Effector memory CD4-positive, alpha-beta T cell (primary cell): ENCODE results near the gene NPEPL1.
"Not testable (repeated sequence)": the region's sequence is repeated elsewhere in the genome, so short reads cannot be mapped to it uniquely, and the experiment has no call there.

Experiments
- DNase-seq, 3 donors: peaks; one replicate each; pipeline ENCODE4 v3.0.0-alpha.2; 2020
- H3K27ac ChIP-seq: 2 replicates; pipeline ENCODE4 v1.7.0; 2013; ENCODE audit warnings: mild to moderate bottlenecking, low read length, moderate library complexity; ENCODE audit not compliant: insufficient read depth, poor library complexity, severe bottlenecking
- H3K27me3 ChIP-seq: replicated peaks from 2 replicates; pipeline ENCODE4 v1.7.0; 2013; ENCODE audit warnings: mild to moderate bottlenecking, low read length; ENCODE audit not compliant: insufficient read depth, control insufficient read depth, poor library complexity, severe bottlenecking
- H3K36me3 ChIP-seq: 2 replicates; pipeline ENCODE4 v1.7.0; 2013; ENCODE audit warnings: mild to moderate bottlenecking, low read length, moderate library complexity; ENCODE audit not compliant: control insufficient read depth, insufficient read depth
- H3K4me1 ChIP-seq: 2 replicates; pipeline ENCODE4 v1.7.0; 2013; ENCODE audit warnings: low read length, mild to moderate bottlenecking; ENCODE audit not compliant: control insufficient read depth, insufficient read depth, poor library complexity, severe bottlenecking
- H3K4me3 ChIP-seq: 2 replicates; pipeline ENCODE4 v1.7.0; 2013; ENCODE audit warnings: low read length, low read depth, mild to moderate bottlenecking; ENCODE audit not compliant: insufficient read depth, poor library complexity, severe bottlenecking
- H3K9me3 ChIP-seq: 2 replicates; pipeline ENCODE4 v1.7.0; 2013; ENCODE audit warnings: mild to moderate bottlenecking, low read length, moderate library complexity; ENCODE audit not compliant: control insufficient read depth

NPEPL1 gene

DNA sequence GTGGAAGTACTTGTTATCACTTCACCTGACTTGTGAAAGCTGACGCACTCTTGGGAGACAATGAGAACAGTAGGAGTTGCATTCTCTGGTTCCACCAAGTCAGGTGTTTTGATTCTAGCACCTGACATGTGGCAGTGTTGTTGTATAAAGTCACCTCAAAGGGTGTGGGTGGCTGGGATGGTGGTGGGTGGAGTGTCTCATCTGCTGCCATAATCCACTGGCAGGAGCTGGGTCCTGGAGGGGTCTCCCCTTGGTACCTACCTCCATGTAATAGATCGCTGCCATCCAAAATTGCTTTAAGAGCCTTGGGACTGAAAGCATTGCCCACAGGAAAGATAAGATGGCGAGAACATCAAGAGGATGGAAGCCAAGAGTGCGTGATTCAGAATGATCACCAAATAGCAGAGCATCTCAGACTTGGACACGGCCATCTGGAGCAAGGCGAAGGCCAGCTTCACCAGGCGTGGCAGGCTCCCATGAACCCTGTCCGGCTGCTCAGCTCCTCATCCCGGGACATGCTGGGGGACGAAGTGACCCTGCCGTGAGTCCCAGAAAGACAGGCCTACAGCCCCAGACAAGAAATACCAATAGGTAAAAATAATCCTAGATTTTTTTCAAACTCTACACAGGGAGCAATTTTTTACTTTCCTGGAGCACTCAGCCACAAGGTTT, 56.6 kb downstream of the NPEPL1 start:
- no peaks in the 10 kb centered on the region for H3K4me1 ChIP-seq
- H3K9me3 ChIP-seq: no peaks in the 10 kb centered on the region
- no peak for DNase-seq
- H3K27me3 ChIP-seq: no peaks in the 10 kb centered on the region
- H3K27ac ChIP-seq: no peak overlapping the region
- H3K4me3 ChIP-seq: no peak overlapping the region
- no peaks in the 10 kb centered on the region for H3K36me3 ChIP-seq

DNA sequence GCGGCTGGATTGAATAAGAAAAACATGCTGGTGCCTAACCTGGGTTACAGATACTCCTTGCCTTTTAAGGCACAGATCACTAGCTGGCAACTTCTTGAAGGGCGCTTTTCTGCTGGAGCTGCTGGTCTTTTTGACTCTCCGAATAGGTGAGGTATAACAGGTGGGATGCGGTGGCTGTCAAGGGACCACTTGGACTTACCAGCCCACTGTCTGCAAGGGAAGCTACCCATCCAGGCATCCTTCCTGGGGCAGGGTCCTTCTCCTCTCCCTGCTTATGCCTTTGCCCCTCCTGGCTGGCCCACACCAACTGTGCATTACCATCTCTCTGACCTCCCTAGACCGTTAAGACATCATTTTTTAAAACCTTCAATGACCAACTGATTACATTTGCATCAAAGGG, 57.4 kb downstream of the NPEPL1 start:
- no peak for DNase-seq
- Histone ChIP-seq H3K36me3 (no peaks in the 10 kb centered on the region), H3K4me1 (no peaks in the 10 kb centered on the region), H3K27ac (no peak overlapping the region), H3K27me3 (no peaks in the 10 kb centered on the region), H3K4me3 (no peak overlapping the region), H3K9me3 (no peaks in the 10 kb centered on the region)

DNA sequence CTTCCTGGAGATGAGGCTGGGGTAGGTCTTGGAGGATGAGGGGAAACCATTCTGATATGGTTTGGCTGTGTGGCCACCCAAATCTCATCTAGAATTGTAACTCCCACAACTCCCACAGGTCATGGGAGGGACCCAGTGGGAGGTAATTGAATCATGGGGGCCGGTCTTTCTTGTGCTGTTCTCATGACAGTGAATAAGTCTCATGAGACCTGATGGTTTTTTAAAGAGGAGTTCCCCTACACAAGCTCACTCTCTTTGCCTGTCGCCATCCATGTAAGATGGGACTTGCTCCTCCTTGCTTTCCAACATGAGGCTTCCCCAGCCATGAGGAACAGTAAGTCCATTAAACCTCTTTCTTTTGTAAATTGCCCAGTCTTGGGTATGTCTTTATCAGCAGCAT, 58.1 kb downstream of the NPEPL1 start:
- not testable (repeated sequence) for DNase-seq, H3K4me3 ChIP-seq, H3K36me3 ChIP-seq, H3K27ac ChIP-seq, H3K4me1 ChIP-seq, H3K9me3 ChIP-seq, H3K27me3 ChIP-seq

DNA sequence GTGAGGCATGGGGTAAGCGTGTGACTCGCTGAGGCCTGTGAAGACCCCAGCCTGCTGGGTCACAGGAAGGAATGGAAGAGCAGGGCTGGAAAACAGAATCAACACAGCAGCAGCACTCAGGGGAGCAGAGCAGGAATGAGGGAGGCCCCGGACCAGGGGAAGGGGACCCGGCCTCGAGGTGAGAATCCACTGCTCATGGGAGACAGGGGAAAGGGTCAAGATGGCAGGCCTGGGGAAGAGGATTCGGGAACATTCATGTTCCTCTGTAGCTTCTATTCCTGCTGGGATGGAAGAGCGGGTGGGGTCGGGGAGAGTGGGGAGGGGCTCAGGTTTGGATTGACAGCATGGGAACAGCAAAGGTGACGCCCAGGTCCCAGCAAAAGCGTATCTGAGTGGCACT, 59.4 kb downstream of the NPEPL1 start:
- H3K27ac ChIP-seq: no peak overlapping the region
- no peaks in the 10 kb centered on the region for H3K27me3 ChIP-seq
- no peak overlapping the region for H3K4me3 ChIP-seq
- no peaks in the 10 kb centered on the region for H3K4me1 ChIP-seq
- H3K9me3 ChIP-seq: no peaks in the 10 kb centered on the region
- H3K36me3 ChIP-seq: no peaks in the 10 kb centered on the region
- DNase-seq: no peak

DNA sequence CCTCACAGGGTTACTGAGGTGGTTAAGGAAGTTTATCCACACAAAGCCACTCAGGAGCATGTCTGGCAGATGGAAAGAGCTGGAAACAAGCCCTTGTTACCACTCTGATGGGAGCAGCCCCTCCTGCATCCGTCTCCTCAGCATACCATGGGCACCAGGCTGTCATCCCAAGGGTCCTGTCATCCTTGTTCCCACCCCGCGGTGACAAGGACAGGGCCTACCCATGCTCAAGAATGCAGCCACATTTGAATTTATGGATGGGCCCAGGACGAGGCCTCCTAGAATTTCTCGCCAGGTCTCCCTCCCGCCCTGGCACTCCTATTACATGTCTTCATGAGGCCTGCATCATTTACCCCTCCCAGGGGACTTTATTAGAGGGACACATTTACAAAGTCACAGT, 60.0 kb downstream of the NPEPL1 start:
- Histone ChIP-seq H3K36me3 (no peaks in the 10 kb centered on the region), H3K27ac (no peak overlapping the region), H3K4me3 (no peak overlapping the region), H3K4me1 (no peaks in the 10 kb centered on the region), H3K9me3 (no peaks in the 10 kb centered on the region), H3K27me3 (no peaks in the 10 kb centered on the region)
- DNase-seq: no peak

DNA sequence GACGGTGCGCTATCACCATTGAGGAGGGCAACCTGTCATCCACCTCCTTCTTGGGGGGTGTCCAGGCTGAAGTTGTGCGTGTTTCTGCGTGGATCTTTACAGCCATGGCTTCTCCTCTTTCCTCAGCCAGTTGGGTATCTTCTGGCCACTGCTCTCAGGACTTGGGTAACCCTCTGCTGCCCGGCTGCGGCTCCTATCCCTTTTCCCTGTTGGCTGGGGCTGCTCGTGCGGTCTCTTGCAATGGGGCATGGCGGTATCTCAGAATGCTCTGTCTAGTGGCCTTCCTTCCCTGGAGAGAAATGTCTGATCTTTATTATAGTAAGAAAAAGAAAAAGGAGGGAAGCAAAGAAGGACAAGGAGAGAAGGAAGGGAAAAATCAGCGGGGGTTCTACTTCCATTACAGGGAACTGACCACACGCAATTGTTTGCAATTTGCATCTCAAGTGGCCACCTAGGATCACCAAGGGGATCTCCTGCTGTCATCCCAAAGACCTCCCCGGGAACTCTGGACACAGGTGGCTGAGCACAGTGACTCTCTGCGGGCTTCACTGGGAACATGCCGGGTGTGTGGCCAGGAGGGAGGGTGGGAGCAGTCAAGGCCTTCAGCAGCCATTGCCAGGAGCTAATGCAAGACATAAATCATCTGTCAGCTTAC, 60.8 kb downstream of the NPEPL1 start:
- no peaks in the 10 kb centered on the region for H3K36me3 ChIP-seq
- H3K27me3 ChIP-seq: no peaks in the 10 kb centered on the region
- DNase-seq: no peak
- no peaks in the 10 kb centered on the region for H3K4me1 ChIP-seq
- no peak overlapping the region for H3K27ac ChIP-seq
- no peaks in the 10 kb centered on the region for H3K9me3 ChIP-seq
- no peak overlapping the region for H3K4me3 ChIP-seq

DNA sequence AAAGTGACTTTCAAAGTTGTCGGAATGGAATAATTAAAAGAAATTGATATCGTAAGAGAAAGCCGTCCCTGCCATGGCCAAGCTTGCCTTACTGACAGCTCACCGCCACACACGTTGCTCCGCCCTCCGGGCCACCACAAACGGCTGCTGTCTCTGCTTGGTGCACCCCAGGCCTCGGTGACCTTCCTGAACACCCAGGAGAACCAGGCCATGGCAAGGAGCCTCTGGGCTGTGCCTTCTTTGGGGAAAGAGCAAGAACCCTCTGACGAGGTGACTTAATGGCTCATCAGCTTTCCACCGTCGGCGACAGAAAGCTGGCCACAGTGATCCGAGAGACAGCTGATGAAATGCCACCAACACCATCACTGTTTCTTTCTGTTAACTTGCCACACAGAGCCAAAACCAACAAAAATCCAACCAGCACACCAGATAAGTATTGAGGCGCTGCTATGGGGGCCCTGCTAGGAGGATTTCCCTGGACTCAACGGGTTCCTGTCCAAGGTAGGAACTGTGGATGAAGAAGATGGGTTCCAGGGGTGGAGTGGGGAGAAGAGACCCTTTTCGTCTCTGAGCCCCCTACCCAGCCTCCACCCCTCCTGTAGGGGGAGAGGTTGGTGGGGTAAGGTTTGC, 61.4 kb downstream of the NPEPL1 start:
- Histone ChIP-seq H3K9me3 (no peaks in the 10 kb centered on the region), H3K27me3 (no peaks in the 10 kb centered on the region)
- no peak for DNase-seq

DNA sequence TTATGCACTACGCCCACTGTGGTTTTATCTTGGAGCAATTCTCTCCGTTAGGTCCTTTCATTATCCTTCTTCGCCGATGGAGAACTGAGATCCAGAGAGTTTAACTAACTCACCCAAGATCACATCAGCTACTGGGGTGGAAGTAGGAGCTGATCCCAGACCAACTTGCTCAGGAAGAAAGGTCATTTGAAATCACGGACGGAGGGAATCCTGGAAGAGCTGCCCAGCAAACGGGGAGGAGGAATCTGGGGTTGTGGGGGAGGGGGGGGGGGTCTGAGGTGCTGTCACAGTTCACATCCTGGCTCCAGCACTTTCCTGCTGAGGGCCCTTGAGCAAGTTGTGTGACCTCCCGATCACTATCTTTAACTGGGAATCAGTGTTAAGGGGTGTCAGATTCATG, 62.0 kb downstream of the NPEPL1 start:
- DNase-seq: no peak
- Histone ChIP-seq H3K4me1 (no peaks in the 10 kb centered on the region), H3K36me3 (no peaks in the 10 kb centered on the region), H3K4me3 (no peak overlapping the region), H3K27me3 (no peaks in the 10 kb centered on the region), H3K27ac (no peak overlapping the region), H3K9me3 (no peaks in the 10 kb centered on the region)

More for the DNA sequence above, 61.4 kb downstream of the NPEPL1 start:
- Histone ChIP-seq H3K27ac (no peak overlapping the region), H3K36me3 (no peaks in the 10 kb centered on the region), H3K4me1 (no peaks in the 10 kb centered on the region), H3K4me3 (no peak overlapping the region)

DNA sequence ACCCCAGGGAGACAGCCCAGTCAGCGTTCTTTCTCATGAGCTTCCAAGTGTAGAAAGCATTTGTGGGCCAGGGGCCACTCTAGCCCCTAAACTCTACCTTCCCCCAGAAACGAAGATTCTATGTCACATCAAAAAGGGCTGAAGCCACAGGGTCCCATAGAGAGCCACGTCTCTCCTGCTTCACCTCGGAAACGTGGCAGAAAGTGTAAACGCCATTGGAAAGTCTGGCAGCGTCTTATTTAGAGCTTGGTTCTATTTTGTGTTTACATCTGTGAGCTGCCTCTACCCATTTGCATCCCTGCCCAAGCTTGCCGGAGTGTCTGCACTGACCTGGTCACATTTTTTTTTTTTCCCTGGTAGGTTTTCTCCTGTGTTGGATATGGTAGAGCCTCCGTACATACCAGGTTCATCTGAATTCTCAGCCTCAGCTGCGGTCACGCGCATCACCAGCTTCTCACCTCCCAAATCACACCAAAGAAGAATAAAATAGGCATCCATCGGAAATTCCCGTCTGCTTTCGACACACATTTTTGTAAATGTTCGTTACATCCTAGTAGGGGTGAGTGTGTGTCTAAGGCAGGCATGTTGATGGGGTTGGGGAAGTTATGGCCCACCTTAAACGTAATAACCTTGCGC, 62.6 kb downstream of the NPEPL1 start:
- H3K4me1 ChIP-seq: no peaks in the 10 kb centered on the region
- no peak overlapping the region for H3K4me3 ChIP-seq
- H3K36me3 ChIP-seq: no peaks in the 10 kb centered on the region
- no peak for DNase-seq
- no peak overlapping the region for H3K27ac ChIP-seq
- H3K27me3 ChIP-seq: no peaks in the 10 kb centered on the region
- no peaks in the 10 kb centered on the region for H3K9me3 ChIP-seq
